ENCODE results near the gene NUP210.
"Not testable (repeated sequence)": the region's sequence is repeated elsewhere in the genome, so short reads cannot be mapped to it uniquely, and the experiment has no call there.

Gene NUP210

DNA sequence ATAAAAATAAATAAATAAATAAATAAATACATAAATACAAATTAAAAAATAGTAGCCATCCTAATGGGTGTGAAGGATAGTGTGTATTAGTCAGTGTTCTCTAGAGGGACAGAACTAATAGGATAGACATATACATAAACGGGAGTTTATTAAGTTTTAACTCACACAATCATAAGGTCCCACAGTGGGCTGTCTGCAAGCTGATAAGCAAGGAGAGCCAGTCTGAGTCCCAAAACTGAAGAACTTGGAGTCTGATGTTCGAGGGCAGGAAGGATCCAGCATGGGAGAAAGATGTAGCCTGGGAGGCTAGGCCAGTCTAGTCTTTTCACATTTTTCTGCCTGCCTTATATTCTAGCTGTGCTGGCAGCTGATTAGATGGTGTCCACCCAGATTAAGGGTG, 22.8 kb upstream of the NUP210 start:
- H3K36me3 Mint-ChIP-seq (ENCODE audit: low read depth); H3K27ac Mint-ChIP-seq; DNase-seq; ATAC-seq; H3K4me1 Mint-ChIP-seq; H3K4me3 Mint-ChIP-seq; H3K9me3 Mint-ChIP-seq; H3K27me3 Mint-ChIP-seq: not testable (repeated sequence)

- Mint-ChIP-seq H3K36me3 (ENCODE audit: low read depth) (peaks cover 2% of the 10 kb centered on the region), H3K9me3 (no peaks in the 10 kb centered on the region), H3K27ac (no peak overlapping the region), H3K4me3 (no peak overlapping the region), H3K27me3 (no peaks in the 10 kb centered on the region), H3K4me1 (no peaks in the 10 kb centered on the region)
- DNase-seq (no peak), ATAC-seq (no peak)
Observed at GRCh38 chr3:13440204-13440817, 20.2 kb upstream of the NUP210 start.

GRCh38 chr3:13436213-13436612, 16.1 kb upstream of the NUP210 start:
- H3K27me3 Mint-ChIP-seq; ATAC-seq; H3K27ac Mint-ChIP-seq; DNase-seq; H3K9me3 Mint-ChIP-seq; H3K36me3 Mint-ChIP-seq (ENCODE audit: low read depth); H3K4me3 Mint-ChIP-seq; H3K4me1 Mint-ChIP-seq: not testable (repeated sequence)

DNA sequence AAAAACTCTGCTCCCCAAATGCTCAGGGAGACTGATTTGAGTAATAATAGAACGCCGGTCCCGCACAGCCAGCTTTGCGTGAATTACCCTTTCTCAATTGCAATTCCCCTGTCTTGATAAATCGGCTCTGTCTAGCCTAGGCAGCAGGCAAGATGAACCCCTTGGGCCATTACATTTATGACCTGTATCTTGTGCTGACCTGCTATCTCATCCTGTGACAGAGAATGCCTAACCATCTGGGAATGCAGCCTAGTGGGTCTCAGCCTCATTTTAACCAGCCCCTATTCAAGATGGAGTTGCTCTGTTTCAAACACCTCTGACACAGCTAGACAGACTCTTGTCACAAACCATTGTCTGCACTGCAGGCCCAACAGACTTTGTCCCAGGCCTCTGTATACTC, 13.8 kb upstream of the NUP210 start:
- no peaks in the 10 kb centered on the region for H3K36me3 Mint-ChIP-seq (ENCODE audit: low read depth)
- H3K27me3 Mint-ChIP-seq = no peaks in the 10 kb centered on the region
- ATAC-seq (no peak), DNase-seq (no peak)
- H3K4me1 Mint-ChIP-seq = peaks cover 5% of the 10 kb centered on the region
- H3K27ac Mint-ChIP-seq = no peak overlapping the region
- H3K9me3 Mint-ChIP-seq = no peaks in the 10 kb centered on the region
- H3K4me3 Mint-ChIP-seq = no peak overlapping the region

DNA sequence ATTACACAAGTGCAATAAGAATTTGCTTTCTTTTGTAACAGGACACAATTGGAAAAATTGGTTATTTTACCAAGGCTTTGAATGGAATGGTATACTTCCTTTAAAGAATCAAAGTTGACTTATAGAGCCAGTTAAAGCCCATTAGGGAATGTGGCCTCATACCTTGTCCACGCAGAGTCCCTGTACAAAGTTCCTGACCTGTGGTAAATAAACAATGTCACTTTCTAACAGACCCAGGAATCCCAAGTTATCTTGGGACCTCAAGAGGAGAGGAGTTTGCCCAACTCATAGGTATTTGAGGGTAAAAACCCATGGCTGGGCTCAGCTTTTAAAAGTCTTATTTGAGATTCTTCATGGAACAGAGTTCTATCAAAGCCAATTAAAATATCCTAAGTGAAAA, 12.0 kb upstream of the NUP210 start:
- Mint-ChIP-seq H3K4me3 (no peak overlapping the region), H3K27ac (no peak overlapping the region), H3K36me3 (ENCODE audit: low read depth) (no peaks in the 10 kb centered on the region), H3K4me1 (peaks cover 15% of the 10 kb centered on the region), H3K9me3 (no peaks in the 10 kb centered on the region), H3K27me3 (no peaks in the 10 kb centered on the region)
- ATAC-seq (no peak), DNase-seq (no peak)

DNA sequence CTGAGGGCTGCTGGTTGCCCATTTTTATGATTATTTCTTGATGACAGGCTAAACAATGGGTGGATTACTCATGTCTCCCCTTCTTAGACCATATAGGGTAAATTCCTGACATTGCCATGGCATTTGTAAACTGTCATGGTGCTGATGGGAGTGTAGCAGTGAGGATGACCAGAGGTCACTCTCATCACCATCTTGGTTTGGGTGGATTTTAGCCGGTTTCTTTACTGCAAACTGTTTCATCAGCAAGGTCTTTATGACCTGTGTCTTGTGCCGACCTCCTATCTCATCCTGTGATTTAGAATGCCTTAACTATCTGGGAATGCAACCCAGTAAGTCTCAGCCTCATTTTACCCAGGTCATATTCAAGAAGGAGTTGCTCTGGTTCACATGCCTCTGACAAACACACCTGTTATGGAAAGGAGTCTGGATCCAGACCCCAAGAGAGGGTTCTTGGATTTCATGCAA, 10.3 kb upstream of the NUP210 start:
- H3K27ac Mint-ChIP-seq; H3K36me3 Mint-ChIP-seq (ENCODE audit: low read depth): not testable (repeated sequence)
- H3K4me1 Mint-ChIP-seq = peaks cover 20% of the 10 kb centered on the region

DNA sequence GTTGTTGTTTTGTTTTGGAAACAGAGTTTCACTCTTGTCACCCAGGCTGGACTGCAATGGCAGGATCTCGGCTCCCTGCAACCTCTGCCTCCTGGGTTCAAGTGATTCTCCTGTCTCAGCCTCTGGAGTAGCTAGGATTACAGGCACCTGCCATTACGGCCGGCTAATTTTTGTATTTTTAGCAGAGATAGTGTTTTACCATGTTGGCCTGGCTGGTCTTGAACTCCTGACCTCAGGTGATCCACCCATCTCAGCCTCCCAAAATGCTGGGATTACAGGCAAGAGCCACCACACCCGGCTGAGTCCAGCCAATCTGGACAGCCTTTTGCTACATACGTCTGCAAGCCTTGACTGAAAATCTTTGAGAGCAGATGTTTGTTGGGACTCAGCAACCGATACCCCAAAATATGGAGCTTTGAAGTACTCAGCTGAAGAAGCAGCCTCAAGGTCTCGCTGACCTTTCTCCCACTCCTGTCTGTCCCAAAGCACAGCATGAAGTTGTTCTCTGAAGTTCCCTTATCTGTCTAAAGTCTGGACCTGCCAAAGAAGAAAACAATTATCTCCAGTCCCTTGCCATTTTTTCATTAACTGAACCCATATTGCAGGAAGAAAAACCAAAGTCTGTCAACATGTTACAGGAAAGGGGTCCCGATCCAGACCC, 9.6 kb upstream of the NUP210 start:
- no peak overlapping the region for H3K27ac Mint-ChIP-seq
- H3K36me3 Mint-ChIP-seq (ENCODE audit: low read depth) = no peaks in the 10 kb centered on the region
- H3K9me3 Mint-ChIP-seq = no peaks in the 10 kb centered on the region
- ATAC-seq = no peak
- H3K4me1 Mint-ChIP-seq = peaks cover 24% of the 10 kb centered on the region
- no peak for DNase-seq
- H3K4me3 Mint-ChIP-seq = no peak overlapping the region
- no peaks in the 10 kb centered on the region for H3K27me3 Mint-ChIP-seq

More for the DNA sequence above, 10.3 kb upstream of the NUP210 start:
- H3K4me3 Mint-ChIP-seq, H3K9me3 Mint-ChIP-seq, ATAC-seq, H3K27me3 Mint-ChIP-seq, DNase-seq: not testable (repeated sequence)

DNA sequence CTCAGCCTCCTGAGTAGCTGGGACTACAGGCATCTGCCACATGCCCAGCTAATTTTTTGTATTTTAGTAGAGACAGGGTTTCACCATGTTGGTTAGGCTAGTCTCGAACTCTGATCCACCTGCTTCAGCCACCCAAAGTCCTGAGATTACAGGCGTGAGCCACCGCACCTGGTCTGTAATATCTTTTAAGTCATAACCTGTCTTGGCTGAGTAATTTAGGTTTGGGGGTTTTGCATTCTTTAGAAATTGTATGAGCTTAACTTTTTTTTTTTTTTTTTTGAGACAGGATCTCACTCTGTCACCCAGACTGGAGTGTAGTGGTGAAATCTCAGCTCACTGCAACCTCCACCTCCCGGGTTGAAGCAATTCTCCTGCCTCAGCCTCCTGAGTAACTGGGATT, 8.6 kb upstream of the NUP210 start:
- H3K9me3 Mint-ChIP-seq; H3K27me3 Mint-ChIP-seq; DNase-seq; H3K4me3 Mint-ChIP-seq; ATAC-seq; H3K36me3 Mint-ChIP-seq (ENCODE audit: low read depth): not testable (repeated sequence)
- H3K4me1 Mint-ChIP-seq = peaks cover 28% of the 10 kb centered on the region
- H3K27ac Mint-ChIP-seq = peak overlapping the region; percentile 85

DNA sequence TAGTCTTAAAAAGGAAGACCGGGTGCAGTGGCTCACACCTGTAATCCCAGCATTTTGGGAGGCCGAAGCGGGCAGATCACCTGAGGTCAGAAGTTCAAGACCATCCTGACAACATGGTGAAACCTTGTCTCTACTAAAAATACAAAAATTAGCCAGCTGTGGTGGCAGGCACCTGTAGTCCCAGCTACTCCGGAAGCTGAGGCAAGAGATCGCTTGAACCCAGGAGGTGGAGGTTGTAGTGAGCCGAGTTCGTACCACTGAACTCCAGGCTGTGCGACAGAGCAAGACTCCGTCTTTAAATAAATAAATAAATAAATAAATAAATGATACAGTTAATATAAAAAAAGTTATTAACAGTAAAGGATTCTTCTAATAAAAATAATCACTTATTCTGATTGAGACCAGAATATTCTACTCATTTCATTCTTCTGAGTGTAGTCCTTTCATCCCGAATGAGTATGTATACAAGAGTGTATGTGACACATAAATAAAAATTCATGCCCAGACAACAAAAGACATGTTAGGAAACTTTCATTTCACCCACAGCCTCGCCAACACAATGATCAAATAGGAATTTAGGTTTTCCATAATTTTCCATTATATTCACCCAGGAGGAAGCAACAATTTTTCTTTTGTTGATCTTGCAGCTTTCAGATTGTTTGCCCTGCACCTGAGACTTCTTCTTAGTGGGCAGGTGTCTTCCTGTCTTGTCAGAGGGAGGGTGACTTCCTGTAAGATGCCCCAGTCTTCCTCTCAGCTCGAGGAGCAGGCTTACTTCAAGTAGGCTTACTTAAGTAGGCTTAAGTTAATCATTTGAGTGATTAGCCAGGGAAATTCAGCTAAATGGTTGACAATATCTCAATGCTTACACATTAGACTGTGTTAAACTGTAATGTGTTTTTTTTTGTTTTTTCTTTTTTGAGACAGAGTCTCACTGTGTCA, 7.8 kb upstream of the NUP210 start:
- Mint-ChIP-seq H3K36me3 (ENCODE audit: low read depth) (no peaks in the 10 kb centered on the region), H3K9me3 (no peaks in the 10 kb centered on the region), H3K27me3 (no peaks in the 10 kb centered on the region), H3K4me3 (peak overlapping the region; percentile 5), H3K27ac (peak overlapping the region; percentile 85), H3K4me1 (peaks cover 28% of the 10 kb centered on the region)
- ATAC-seq (no peak), DNase-seq (no peak)

DNA sequence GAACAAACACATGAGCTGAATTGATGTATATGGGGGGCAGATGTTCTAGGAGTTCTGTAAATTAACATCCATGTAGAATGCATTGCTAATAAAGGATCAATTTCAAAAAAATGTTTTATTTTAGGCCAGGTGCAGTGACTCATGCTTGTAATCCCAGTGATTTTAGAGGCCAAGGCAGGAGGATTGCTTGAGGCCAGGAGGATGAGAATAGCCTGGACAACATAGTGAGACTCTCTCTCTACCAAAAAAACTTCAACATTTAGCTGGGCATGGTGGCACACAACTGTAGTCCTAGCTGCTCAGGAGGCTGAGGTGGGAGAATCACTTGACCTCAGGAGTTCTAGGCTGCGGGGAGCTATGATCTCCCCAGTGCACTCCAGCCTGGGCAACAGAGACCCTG, 6.5 kb upstream of the NUP210 start:
- H3K27ac Mint-ChIP-seq = no peak overlapping the region
- no peak overlapping the region for H3K4me3 Mint-ChIP-seq
- DNase-seq (no peak), ATAC-seq (no peak)
- no peaks in the 10 kb centered on the region for H3K9me3 Mint-ChIP-seq
- H3K36me3 Mint-ChIP-seq (ENCODE audit: low read depth) = no peaks in the 10 kb centered on the region
- no peaks in the 10 kb centered on the region for H3K27me3 Mint-ChIP-seq
- peaks cover 37% of the 10 kb centered on the region for H3K4me1 Mint-ChIP-seq

DNA sequence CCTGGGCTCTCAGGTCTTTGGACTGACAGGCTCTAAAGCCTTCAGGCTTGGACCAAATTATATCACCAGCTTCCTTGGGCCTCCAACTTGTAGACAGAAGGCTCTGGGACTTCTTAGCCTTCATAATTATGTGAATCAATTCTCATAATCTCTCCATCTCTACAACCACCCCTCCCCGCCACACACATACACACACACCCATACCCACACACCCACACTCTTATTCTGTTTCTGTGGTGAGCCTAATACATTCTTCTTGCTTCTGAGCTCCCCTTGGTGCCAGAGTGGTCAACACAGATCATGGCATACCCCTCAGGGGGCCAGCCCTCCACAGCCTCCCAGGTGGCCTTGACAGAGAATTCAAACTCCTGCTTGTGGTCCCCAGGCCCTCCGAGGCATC, 5.6 kb upstream of the NUP210 start:
- Mint-ChIP-seq H3K4me3 (no peak overlapping the region), H3K4me1 (peaks cover 46% of the 10 kb centered on the region), H3K27ac (no peak overlapping the region), H3K36me3 (ENCODE audit: low read depth) (no peaks in the 10 kb centered on the region), H3K27me3 (no peaks in the 10 kb centered on the region), H3K9me3 (no peaks in the 10 kb centered on the region)
- no peak for ATAC-seq
- no peak for DNase-seq

DNA sequence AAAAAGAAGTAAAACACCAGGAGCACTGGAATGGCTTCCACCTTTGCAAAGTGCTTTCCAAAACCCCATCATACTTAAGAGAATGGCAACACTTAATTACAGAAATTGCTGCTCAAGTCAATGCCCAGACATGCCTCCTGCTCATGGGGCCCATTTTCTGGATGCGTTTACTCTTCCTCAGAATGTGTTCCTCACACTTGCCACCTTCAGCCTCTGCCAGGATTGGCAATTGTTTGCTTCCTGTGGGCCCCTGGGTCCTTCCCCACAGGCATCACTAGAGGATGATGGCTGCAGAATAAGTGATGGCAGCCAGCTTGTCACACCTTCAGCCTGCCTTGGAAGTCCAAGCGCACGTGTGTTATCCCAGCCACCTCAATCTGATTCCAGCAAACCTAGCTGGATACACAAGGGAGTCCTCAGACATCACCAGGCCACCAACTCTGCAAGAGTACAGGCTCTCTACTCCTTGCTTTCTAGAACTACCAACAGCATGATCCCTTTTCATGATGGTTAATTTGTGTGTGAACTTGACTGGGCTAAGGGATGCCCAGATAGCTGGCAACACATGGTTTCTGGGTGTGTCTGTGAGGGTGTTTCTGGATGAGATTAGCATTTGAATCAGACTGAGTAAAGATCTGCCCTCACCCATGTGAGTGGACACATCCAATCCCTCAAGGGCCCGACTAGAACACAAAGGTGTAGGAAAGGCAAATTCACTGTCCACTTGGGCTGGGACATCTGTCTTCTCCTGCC, 4.9 kb upstream of the NUP210 start:
- Mint-ChIP-seq H3K27ac (no peak overlapping the region), H3K27me3 (no peaks in the 10 kb centered on the region), H3K36me3 (ENCODE audit: low read depth) (no peaks in the 10 kb centered on the region), H3K9me3 (no peaks in the 10 kb centered on the region), H3K4me1 (peaks cover 47% of the 10 kb centered on the region), H3K4me3 (no peak overlapping the region)
- no peak for ATAC-seq
- no peak for DNase-seq

DNA sequence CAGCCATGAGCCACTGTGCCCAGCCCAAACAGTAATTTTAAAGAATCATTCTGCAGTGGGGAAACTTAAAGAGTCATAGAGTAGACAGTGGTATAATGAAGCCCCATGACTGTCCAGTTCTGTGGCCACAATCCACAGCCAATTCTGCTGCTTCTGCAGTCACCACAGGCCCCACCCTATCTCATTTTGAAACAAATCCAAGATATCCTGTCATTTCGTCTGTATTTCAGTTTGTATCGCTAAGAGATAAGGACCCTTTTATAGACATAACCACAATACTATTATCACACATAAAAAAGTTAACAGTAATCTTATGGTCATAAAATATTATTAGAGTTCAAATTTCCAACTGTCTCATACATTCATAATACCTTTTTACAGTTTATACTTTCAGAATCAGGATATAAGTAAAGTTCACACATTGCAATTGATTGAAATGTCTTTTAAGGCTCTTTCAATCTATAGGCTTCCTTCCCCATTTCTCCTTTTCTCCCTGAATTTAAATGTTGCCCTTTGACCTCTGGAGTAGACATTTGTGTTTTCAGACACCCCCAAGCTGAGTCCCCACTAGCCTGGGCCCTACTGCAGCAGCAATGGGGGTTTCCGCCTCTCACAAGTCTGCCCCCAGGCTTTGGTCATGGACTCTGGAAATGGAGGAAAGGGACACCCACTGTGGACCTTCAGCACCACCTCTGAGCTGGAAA, 4.2 kb upstream of the NUP210 start:
- no peaks in the 10 kb centered on the region for H3K9me3 Mint-ChIP-seq
- H3K27ac Mint-ChIP-seq = no peak overlapping the region
- H3K4me1 Mint-ChIP-seq = peaks cover 47% of the 10 kb centered on the region
- ATAC-seq (no peak), DNase-seq (no peak)
- H3K27me3 Mint-ChIP-seq = no peaks in the 10 kb centered on the region
- no peak overlapping the region for H3K4me3 Mint-ChIP-seq
- peaks cover 1% of the 10 kb centered on the region for H3K36me3 Mint-ChIP-seq (ENCODE audit: low read depth)

All from activated naive CD8-positive, alpha-beta T cell treated with anti-CD3 and anti-CD28 coated beads, Interleukin-2, amount 50 U/mL, for 24 hours (primary cell).